Keratinocyte (primary cell): ENCODE measurements around the gene UBQLN3. TPM values are rescaled to one million over a fixed set of nuclear protein-coding genes. Genes with fewer than 3 reads are reported as not detected.

Experiments used
- DNase-seq: peaks from one replicate; pipeline ENCODE4 v3.0.0-alpha.2; 2011; ENCODE audit warnings: low read depth, missing footprints, low spot score
- FAIRE-seq: peaks from 2 replicates; lab custom pipeline; 2011; peaks lifted over from hg19 to GRCh38; lab: Jason Lieb, UNC
- H2AFZ ChIP-seq: 2 replicates; pipeline ENCODE4 v1.6.0; 2012; ENCODE audit warnings: low read length, control low read depth, inconsistent platforms; ENCODE audit not compliant: control insufficient read depth
- H3K27ac ChIP-seq: 2 replicates; pipeline ENCODE4 v1.5.1; 2011; ENCODE audit warnings: low read length; ENCODE audit not compliant: control insufficient read depth, insufficient read depth
- H3K27me3 ChIP-seq: 3 replicates; pipeline ENCODE4 v1.6.0; 2011; ENCODE audit warnings: low read length; ENCODE audit not compliant: control insufficient read depth, insufficient read depth; ENCODE audit errors: extremely low read depth
- H3K36me3 ChIP-seq, 2 experiments: 2 replicates in 1 of 2; 3 replicates in 1 of 2; pipeline ENCODE4 v1.5.1; 2011; ENCODE audit warnings: low read length in 2 of 2, mild to moderate bottlenecking in 1 of 2; ENCODE audit not compliant: control insufficient read depth in 2 of 2, insufficient read depth in 2 of 2; ENCODE audit errors: extremely low read depth in 1 of 2
- H3K4me1 ChIP-seq: 3 replicates; pipeline ENCODE4 v1.5.1; 2011; ENCODE audit warnings: low read length; ENCODE audit not compliant: control insufficient read depth, insufficient read depth; ENCODE audit errors: extremely low read depth
- H3K4me2 ChIP-seq: 3 replicates; pipeline ENCODE4 v1.6.0; 2011; ENCODE audit warnings: low read depth, low read length; ENCODE audit not compliant: control insufficient read depth, insufficient read depth; ENCODE audit errors: extremely low read depth
- H3K4me3 ChIP-seq, 3 experiments: fragments of 200-600 bp in 1 of 3; sonication (generic) in 1 of 3; 2 replicates in 2 of 3; 3 replicates in 1 of 3; pipeline ENCODE4 v1.5.1; 2011 to 2016; ENCODE audit warnings: low read length in 3 of 3, mild to moderate bottlenecking in 3 of 3, control low read depth in 2 of 3, inconsistent platforms in 1 of 3, low read depth in 1 of 3, mixed read lengths in 1 of 3, mixed run types in 1 of 3, moderate library complexity in 1 of 3; ENCODE audit not compliant: control insufficient read depth in 2 of 3, insufficient read depth in 2 of 3; ENCODE audit errors: extremely low read depth in 1 of 3
- H3K79me2 ChIP-seq: 2 replicates; pipeline ENCODE4 v1.6.0; 2012; ENCODE audit warnings: low read length; ENCODE audit not compliant: control insufficient read depth, insufficient read depth
- H3K9ac ChIP-seq: 3 replicates; pipeline ENCODE4 v1.6.0; 2011; ENCODE audit warnings: low read length; ENCODE audit not compliant: control insufficient read depth, insufficient read depth; ENCODE audit errors: extremely low read depth
- H3K9me1 ChIP-seq: 3 replicates; pipeline ENCODE4 v1.6.0; 2011; ENCODE audit warnings: low read length; ENCODE audit not compliant: control insufficient read depth, insufficient read depth; ENCODE audit errors: extremely low read depth
- H3K9me3 ChIP-seq: 2 replicates; pipeline ENCODE4 v1.5.1; 2012; ENCODE audit warnings: low read depth, low read length; ENCODE audit not compliant: control insufficient read depth
- H4K20me1 ChIP-seq: 3 replicates; pipeline ENCODE4 v1.6.0; 2011; ENCODE audit warnings: low read length; ENCODE audit not compliant: control insufficient read depth, insufficient read depth; ENCODE audit errors: extremely low read depth
- CTCF ChIP-seq, 3 experiments: IDR thresholded peaks in 1 of 3; conservative IDR thresholded peaks in 1 of 3; optimal IDR thresholded peaks in 1 of 3; 2 replicates in 2 of 3; 3 replicates in 1 of 3; pipeline versions ENCODE3 to v1.5.1; 2011; ENCODE audit warnings: low read length in 3 of 3, mild to moderate bottlenecking in 3 of 3, moderate library complexity in 2 of 3, control low read depth in 1 of 3, inconsistent platforms in 1 of 3; ENCODE audit not compliant: insufficient read depth in 2 of 3; ENCODE audit errors: extremely low read depth in 1 of 3
- EZH2 ChIP-seq: IDR thresholded peaks from one replicate; pipeline ENCODE4 v1.6.1; 2012; ENCODE audit warnings: inconsistent platforms, mild to moderate bottlenecking, low read length, moderate library complexity
- dilution Hi-C: fragments of 300-500 bp; cut with MboI; formaldehyde crosslinking; loops from one replicate; pipeline ENCODE4 v1.7.0; 2020; ENCODE audit warnings: low sequenced_read_pairs; ENCODE audit not compliant: extremely low pct_ligation_motif_present
- polyA plus RNA-seq, 5 experiments: library from polyadenylated mRNA; depleted of rRNA in 3 of 5; stranded (reverse) in 3 of 5; stranded (forward) in 1 of 5; unstranded in 1 of 5; fragments of >200 nt; gene quantifications; 1 replicate in 1 of 5; 2 replicates in 3 of 5; 3 replicates in 1 of 5; pipeline versions ENCODE4 v1.2.1 to v1.2.3, GENCODE V29; 2011 to 2012; ENCODE audit warnings: missing spikeins in 2 of 5, low read depth in 1 of 5, low replicate concordance in 1 of 5

The UBQLN3 gene
- polyA plus RNA-seq, 1 donor (not counting 4 experiments of a cell fraction or from before 2014, with no cell fraction given): not detected

GRCh38 chr11:5534046-5534445, 24.3 kb upstream of the UBQLN3 start:
- Histone ChIP-seq H3K9me3 (no peaks in the 10 kb centered on the region), H3K4me2 (no peak overlapping the region), H2AFZ (no peak overlapping the region), H3K27ac (no peak overlapping the region), H3K27me3 (no peaks in the 10 kb centered on the region), H3K36me3 (no peaks in the 10 kb centered on the region), H3K79me2 (no peaks in the 10 kb centered on the region), H3K4me3 (no peak overlapping the region), H4K20me1 (no peaks in the 10 kb centered on the region), H3K9me1 (no peaks in the 10 kb centered on the region), H3K4me1 (no peaks in the 10 kb centered on the region), H3K9ac (no peak overlapping the region)
- TF ChIP-seq CTCF (optimal IDR thresholded peaks at IDR 0.05 in 1 of 3, IDR thresholded peaks at IDR 0.05 in 1 of 3, conservative IDR thresholded peaks at IDR 0.05 in 1 of 3; ENCODE audit: extremely low read depth in 1 of 3, insufficient read depth in 2 of 3, low read length in 3 of 3): no peak
- TF ChIP-seq EZH2: no peak
- DNase-seq (no peak), FAIRE-seq (no peak)
- dilution Hi-C loops: no loop called here

- FAIRE-seq: no peak
- H3K27ac ChIP-seq: no peak overlapping the region
- DNase-seq: no peak
- H3K4me1 ChIP-seq: no peaks in the 10 kb centered on the region
- TF ChIP-seq CTCF (optimal IDR thresholded peaks at IDR 0.05 in 1 of 3, IDR thresholded peaks at IDR 0.05 in 1 of 3, conservative IDR thresholded peaks at IDR 0.05 in 1 of 3; ENCODE audit: extremely low read depth in 1 of 3, insufficient read depth in 2 of 3, low read length in 3 of 3) (no peak), EZH2 (no peak)
- H2AFZ ChIP-seq: no peak overlapping the region
- no peak overlapping the region for H3K4me2 ChIP-seq
- H3K36me3 ChIP-seq: no peaks in the 10 kb centered on the region
- H3K27me3 ChIP-seq: no peaks in the 10 kb centered on the region
- no peaks in the 10 kb centered on the region for H3K9me3 ChIP-seq
- dilution Hi-C loops: no loop called here
- no peak overlapping the region for H3K9ac ChIP-seq
- no peaks in the 10 kb centered on the region for H4K20me1 ChIP-seq
- H3K9me1 ChIP-seq: no peaks in the 10 kb centered on the region
- no peak overlapping the region for H3K4me3 ChIP-seq
- no peaks in the 10 kb centered on the region for H3K79me2 ChIP-seq
Observed at GRCh38 chr11:5531053-5531831, 21.5 kb upstream of the UBQLN3 start.
